Activated CD4-positive, alpha-beta T cell treated with anti-CD3 and anti-CD28 coated beads, Interleukin-2, amount 50 U/mL, for 4 hours (primary cell): Measurements from ENCODE around the gene SLC39A9.

Experiments used
- DNase-seq, 2 experiments: peaks; one replicate each; pipeline ENCODE4 v3.0.0-alpha.2; 2020

Gene SLC39A9

DNA sequence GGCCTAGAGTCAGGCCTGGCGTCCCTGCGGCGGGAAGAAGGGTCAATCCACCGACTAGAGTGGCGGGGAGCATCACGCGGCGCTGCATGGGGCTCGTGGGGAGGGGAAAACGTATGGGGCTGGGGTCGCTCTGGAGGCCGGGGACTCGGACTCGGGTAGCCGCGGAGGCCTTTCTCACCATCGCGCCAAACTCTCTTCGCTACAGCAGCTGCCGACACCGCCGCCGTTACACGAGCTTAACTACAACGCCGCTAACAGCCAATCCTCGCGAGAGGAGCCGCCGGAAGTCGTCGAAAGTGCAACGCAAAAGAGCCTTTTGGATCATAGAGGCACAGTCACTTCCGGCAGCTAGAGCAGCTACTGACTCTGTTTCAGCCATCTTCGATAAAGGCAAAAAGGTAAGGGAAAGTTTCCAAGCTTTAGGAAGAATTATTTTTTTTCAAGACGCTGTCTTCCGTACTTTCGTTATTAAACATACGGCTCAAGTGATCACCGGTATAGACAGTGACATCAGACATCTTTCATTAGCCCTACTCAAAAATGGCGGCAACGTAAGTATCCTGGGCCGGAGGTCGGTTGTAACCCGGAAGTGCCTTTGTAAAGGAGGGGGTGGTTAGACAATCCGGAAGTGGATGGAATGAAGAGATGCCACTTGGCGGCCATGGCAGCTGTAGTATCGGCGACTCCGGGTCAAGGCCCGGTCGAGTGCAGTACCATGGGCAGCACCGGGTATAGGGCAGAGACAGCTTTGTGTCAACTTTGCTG, at the start of gene SLC39A9, which contains the start of gene ERH:
Gene SLC39A9, plus strand, starts transcription at position 640 of the 765 bp plus-strand sequence. CDS start 678 bp downstream, outside the sequence.
Gene ERH, minus strand, starts transcription at position 247 of the 765 bp plus-strand sequence. Its CDS starts 66 bp downstream, at position 181.
- peak; percentile 93 for DNase-seq

DNA sequence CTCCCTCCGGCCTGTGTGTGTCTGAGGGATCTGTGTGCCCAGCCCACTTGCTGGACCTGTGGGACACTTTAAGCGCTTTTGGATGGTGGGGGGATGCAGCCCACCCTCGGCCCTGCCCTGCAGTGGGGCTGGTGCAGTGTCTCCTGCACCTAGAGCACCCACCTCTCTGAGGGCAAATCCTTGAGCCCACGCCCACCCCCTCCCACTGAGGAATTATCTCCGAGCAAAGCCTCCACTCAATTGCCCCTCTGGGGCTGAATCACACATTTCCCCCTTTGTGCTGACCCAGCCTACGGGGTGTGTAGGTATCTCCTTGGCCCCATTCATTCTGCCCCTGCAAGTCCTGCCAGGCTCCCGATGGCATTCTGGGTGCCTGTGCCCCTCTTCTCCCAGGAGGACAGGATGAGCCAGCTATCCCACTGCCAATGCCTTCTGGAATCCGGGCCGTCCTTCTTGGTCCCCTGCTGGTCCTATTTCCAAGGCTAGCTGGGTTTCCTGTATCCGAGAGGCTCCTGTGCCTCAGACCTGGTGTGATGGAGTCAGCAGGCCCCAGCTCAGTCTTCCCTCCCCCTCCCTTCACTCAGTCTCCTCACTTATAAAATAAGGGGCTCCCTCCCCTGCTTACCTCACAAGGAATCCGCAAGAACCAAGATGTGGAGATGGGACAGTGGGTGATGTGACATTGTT, 49.3 kb upstream of the SLC39A9 start:
- no peak for DNase-seq

DNA sequence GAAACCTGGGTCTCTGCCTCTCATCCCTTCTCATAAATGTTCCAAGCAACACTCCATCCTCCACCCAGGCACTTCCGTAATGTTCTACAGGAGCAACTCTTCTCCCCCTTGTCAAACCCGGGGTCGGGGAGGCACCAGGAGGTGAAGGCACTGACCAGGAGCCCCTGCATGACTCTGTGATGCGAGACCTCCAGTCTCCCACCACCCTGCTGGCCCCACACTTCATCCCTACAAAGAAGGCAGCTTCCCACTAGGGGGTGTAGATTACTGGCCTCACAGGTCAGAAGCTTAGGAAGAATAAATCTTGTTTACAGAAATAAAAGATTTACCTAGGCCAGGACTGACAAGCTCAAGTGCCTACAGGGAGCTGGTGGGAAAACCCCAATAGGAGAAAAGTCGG, 47.6 kb upstream of the SLC39A9 start:
- no peak for DNase-seq

DNA sequence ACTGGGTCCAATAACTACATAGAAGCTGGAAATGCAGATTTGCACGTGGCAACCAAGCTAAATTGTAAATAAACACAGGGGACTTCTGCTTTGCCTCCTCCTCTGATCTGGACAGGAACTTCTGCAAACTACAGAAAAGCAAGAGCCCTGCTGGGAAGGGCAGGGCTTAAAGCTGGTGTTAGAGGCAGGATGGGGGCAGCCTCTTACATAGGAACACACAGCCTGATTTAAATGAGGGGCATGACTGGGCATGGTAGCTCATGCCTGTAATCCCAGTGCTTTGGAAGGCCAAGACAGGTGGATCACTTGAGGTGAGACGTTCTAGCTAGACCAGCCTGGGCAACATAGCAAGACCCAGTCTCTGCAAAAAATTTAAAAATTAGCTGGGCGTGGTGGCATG, 47.1 kb upstream of the SLC39A9 start:
- no peak for DNase-seq

DNA sequence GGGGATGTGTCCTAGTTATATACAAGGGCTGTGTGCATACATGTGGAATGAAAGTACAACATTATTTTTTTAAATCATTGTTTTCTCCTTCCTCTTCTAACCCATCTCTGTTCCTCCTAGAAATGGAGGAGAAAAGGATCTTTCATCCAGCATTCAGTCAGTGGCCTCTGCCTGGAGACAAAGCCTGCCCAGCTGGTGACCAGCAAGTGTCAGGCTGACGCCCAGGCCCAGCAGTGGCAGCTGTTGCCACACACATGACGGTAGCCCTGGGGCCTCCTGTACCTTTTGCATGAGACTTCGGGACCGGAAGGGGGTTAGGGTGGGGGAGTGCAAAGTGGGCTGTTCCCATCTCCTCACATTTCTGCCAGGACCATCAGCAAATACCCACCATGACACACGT, 46.6 kb upstream of the SLC39A9 start:
- no peak for DNase-seq

DNA sequence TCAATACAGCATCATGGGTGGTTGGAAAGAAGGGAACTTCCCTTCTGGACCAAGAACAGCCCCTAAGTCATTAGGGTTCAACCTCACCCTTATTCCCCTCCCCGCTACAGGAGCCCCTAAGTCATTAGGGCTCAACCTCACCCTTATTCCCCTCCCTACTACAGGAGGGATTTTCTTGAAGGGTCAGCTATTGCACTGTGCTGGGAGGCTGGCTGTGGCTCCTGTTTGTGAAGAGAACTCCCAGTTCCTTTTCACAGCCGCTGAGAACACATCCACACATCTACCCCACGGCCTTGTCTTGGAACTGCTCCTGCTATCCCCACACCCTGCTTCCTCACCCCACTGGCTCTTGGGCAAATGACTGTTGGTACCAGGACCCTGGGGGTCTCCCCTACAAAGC, 45.3 kb upstream of the SLC39A9 start:
- no peak for DNase-seq

GRCh38 chr14:69354383-69355153, 43.9 kb upstream of the SLC39A9 start:
- peak; percentile 53 to 59 for DNase-seq

DNA sequence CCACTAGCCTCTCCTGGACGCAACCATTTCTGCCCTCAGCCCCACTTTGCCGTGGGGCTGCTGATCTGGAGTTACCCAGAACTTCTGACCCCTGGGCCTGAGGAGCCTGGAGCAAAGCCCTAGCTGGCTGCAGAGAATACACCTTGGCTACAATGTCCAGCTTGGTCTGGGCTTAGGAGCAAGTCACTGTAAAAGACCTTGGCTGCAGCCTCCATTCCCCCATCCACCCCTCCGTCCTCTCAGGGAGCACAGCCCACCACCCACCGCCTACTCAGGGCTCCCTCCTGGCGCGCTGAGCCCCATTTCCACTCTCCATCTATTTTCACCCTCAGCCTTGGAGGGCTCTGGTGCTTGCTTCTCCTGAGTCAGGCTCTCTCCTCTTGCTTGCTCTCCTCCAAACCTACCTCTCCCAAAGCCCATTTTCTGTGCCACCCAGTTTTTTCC, 43.3 kb upstream of the SLC39A9 start:
- DNase-seq, result no peak

- no peak for DNase-seq
Observed at GRCh38 chr14:69355607-69356281, 42.7 kb upstream of the SLC39A9 start.

GRCh38 chr14:69356903-69357543, 41.5 kb upstream of the SLC39A9 start:
- DNase-seq, result no peak

DNA sequence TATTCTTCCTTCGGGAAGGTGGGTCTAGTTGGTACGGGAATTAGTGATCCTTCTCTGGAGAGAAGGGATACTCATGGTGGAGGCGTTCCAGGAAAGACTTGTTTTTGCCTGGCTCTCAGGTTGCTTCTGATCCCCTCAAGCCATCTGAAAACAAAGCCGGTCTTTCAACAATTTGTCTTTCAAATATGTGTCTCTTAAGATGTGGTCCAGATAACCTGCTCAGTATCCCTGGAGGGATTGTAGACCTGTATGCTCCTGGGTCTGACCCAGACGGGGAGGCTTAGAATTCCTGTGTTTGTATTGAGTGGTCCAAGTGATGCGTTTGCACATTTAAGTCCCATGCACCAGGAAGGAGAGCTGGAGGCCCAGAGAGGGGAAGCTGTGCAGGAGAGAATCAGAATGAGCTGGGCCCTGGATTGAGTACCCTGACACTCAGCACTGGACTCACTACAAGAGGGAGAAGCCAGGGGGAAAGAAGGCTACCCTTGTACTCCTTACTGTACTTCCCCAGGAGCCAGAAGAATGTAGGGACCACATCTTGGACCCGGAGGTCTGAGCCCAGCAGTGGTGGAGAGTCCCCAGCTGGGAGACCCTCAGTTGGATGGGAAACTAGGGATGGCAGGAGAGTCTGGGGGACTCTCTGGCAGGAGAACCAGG, 40.8 kb upstream of the SLC39A9 start:
- DNase-seq, result no peak

DNA sequence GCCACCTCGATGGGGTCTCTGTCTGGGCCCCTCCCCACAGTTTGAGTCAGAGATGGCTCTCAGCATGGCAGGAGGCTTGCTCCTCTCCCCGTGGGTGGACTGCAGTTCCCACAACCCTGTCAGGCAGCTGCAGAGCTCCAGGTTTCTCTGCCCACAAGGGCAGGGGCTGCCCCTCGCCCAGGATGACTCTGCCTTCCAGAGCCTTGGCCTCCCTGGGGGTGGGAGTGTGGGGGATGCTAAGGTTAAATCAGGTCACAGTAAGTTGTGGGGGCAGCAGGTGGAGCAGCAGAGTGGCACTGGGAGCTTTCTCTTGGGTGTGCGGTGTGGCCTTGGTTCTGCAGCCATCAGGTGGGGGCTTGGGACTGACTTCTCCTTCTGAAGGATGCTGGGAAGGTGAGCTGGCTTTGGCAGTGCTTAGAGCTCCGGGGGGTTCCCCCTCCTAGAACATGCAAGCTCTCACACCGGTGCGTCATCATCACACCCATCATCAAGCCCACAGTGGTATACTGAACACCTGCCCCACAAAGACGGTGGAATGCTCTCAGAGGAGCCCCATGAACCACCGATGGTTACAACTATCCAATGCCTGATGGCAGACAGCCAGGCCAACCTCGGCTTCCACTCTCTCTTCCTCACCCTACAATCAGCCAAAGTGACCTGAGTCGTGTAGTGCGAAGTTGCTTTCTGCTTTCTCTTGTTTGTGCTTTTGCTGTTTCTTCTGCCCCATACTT, 40.1 kb upstream of the SLC39A9 start:
- DNase-seq, result no peak

- DNase-seq, result no peak
Observed at GRCh38 chr14:69358966-69359365, 39.5 kb upstream of the SLC39A9 start.

GRCh38 chr14:69360438-69361108, 37.9 kb upstream of the SLC39A9 start:
- no peak for DNase-seq

GRCh38 chr14:69363055-69363454, 35.4 kb upstream of the SLC39A9 start:
- DNase-seq, result no peak

DNA sequence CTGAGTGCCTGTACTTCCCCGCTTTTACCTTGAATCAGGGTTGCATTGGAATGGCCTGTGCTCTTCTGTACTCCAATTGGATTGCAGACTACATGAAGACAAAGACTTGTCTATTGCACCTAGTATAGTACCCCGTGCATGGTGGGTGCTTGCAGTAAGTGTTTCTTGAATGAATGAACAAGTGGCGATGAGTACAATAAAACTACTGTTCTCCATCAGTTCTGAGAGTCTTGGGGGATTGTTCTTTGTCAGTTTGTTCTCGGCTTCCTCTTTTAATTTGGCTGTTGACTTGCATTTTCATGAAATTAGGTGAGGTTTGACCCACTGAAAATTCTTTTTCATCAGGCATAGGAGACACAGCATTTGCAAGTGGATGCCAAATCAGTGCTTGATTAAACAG, 34.5 kb upstream of the SLC39A9 start:
- DNase-seq, result no peak

- no peak for DNase-seq
Observed at GRCh38 chr14:69364378-69364777, 34.1 kb upstream of the SLC39A9 start.

DNA sequence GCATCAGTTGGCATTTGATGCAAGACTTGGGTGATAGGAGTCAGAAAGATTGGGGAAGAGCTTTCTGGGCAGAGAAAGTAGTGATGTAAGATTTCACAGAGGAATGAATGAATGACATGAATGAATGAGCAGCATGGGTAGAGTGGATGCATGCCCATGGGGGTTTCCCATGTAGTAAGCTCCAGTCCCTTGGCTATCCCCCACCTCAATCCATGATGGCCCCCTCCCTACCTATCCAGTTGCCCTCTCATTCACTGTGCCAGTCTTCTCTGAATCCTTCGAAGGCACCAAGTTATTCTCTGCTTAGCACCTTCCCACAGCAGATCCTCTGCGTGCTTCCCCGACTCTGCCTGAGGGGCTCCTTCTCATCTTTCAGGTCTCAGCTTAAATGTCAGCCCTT, 32.4 kb upstream of the SLC39A9 start:
- DNase-seq, result no peak

- no peak for DNase-seq
Observed at GRCh38 chr14:69366761-69367160, 31.7 kb upstream of the SLC39A9 start.

DNA sequence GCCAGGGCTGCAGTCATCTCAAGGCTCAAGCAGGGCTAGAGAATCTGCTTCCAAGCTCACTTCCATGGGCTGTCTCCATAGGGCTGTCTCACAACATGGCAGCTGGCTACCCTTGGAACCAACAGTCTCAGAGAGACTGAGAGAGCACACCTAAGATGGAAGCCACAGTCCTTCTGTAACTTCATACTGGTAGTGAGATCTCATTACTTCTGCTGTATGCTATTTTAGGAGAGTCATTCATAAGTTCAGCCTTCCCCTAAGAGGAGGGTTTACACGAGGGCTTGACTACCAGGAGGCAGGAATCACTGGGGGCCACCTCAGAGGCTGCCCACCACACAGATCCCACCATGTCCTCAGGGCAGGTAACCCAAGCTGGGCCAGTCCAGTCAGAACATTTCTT, 30.1 kb upstream of the SLC39A9 start:
- no peak for DNase-seq

- no peak for DNase-seq
Observed at GRCh38 chr14:69370061-69370460, 28.4 kb upstream of the SLC39A9 start.
